HG02571 (cell line): ENCODE measurements around the gene EDARADD.
"Not testable (repeated sequence)": the region's sequence is repeated elsewhere in the genome, so short reads cannot be mapped to it uniquely, and the experiment has no call there.

Experiments
- ATAC-seq: cut with Tn5 transposase; IDR thresholded peaks from one replicate; pipeline ENCODE4 v1.9.1; 2021; ENCODE audit warnings: mild to moderate bottlenecking, moderate library complexity; ENCODE audit not compliant: unreplicated experiment

EDARADD gene

GRCh38 chr1:236429715-236430274 lies 35.7 kb downstream of the EDARADD start:
- no peak for ATAC-seq

DNA sequence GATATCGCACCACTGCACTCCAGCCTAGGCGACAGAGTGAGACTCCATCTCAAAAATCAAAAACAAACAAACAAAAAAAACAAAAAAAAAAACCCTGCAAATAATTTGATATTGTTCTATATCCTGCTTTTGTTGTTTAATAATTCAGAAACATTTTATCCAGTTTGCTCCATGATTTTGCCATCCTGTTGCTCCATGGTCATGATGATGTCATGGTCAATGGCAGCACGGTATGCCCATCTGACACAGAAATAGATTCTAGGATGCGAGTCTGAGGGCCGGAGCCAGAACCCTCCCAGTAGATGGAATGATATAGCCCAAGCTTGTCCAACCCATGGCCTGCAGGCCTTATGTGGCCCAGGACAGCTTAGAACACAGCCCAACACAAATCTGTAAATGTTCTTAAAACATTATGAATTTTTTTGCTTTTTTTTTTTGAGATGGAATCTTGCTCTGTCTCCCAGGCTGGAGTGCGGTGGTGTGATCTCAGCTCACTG lies 39.8 kb downstream of the EDARADD start:
- ATAC-seq: no peak

- ATAC-seq: no peak
Observed at GRCh38 chr1:236438614-236439013, 44.5 kb downstream of the EDARADD start.

GRCh38 chr1:236440373-236440772 lies 46.3 kb downstream of the EDARADD start:
- ATAC-seq: no peak

GRCh38 chr1:236450779-236451178 lies 56.7 kb downstream of the EDARADD start:
- ATAC-seq: no peak

- no peak for ATAC-seq
Observed at GRCh38 chr1:236451796-236452373, 57.8 kb downstream of the EDARADD start.

DNA sequence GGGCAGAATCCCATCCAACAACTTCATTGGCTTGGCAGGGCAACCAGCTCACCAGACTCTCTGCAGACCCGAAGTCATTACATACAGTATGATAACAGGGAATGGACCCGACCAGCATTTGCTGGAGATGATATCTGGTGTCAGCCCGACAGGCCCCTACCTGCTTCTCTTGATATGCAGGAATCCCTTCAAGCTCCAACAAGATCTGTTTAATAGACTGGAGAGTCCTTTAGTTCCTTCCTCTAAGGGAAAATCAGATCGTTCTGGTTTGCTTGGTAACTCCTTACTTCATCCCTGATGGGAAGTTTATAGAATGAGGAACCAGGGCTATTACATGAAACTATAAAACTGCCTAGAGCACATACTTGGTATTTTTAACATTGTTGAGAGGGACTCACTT lies 61.2 kb downstream of the EDARADD start:
- no peak for ATAC-seq

DNA sequence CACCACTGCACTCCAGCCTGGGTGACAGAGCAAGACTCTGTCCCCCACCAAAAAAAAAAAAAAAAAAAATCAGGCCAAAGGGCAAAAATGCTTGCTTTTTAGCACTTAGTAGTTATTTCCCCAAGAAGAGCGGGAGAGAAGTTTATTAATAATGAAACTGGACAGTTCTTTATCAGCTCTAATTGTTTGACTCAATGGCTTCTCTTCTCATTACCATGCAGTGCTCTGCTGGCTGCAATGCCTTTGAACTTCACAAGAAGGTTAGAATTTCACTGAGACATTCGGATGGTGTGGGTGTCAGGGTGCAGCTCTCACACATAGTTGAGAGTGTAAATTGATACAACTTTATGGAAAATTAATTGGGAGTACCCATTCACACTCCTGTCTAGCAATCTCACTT lies 63.7 kb downstream of the EDARADD start:
- ATAC-seq: peak; percentile 48

- no peak for ATAC-seq
Observed at GRCh38 chr1:236458996-236459395, 64.9 kb downstream of the EDARADD start.

DNA sequence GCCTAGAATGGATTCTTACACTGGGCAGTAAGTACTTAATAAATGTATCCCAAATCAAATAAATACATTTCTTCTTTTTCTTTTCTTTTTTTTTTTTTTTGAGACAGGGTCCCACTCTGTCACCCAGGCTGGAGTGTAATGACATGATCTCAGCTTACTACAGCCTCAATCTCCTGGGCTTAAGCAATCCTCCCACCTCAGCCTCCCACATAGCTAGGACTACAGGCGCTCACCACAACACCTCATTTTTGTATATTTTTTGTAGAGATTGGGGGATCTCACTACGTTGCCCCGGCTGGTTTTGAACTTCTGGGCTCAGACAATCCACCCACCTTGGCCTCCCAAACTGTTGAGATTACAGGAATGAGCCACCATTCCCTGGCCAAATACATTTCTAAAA lies 66.0 kb downstream of the EDARADD start:
- no peak for ATAC-seq

GRCh38 chr1:236464197-236464596 lies 70.1 kb downstream of the EDARADD start:
- not testable (repeated sequence) for ATAC-seq

GRCh38 chr1:236465231-236465958 lies 71.3 kb downstream of the EDARADD start:
- ATAC-seq: no peak

GRCh38 chr1:236465959-236466303 lies 71.8 kb downstream of the EDARADD start:
- ATAC-seq: no peak

GRCh38 chr1:236467327-236467641 lies 73.2 kb downstream of the EDARADD start:
- no peak for ATAC-seq

DNA sequence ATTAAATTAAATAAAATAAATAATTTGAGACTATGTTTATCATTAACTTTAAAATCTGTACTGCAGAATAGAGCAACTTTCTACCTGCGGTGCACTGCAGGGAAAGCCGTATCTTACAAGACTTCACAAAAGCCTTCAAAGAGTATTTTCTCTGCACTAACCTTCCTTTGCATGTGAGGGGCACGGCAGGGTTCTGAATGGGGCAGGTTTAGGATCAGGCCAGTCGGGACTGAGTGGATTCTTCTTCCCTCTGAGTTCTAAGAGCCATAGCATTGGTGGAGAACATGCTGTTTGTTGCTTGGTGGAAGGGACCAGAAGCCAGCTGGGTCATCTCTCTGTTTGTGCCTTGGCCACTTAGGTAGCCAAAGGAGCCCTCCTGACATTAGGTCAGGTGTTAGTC lies 74.5 kb downstream of the EDARADD start:
- no peak for ATAC-seq

DNA sequence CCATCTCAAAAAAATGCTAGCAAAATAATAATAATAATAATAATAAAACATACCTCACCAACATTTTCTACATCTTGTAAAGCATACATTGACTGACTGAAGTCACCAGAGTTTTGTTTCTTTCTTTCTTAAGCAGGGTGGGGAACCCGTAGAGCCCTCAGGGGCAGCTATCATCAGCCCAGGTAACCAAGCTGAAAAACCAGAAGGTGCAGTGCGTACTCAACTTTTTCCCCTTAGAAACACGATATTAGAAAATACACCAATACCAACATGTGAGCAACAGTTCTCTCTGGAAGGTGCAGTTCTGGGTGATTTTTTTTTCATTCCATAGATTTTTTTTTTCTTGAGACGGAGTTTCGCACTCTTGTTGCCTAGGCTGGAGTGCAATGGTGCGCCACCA lies 75.4 kb downstream of the EDARADD start:
- no peak for ATAC-seq

- no peak for ATAC-seq
Observed at GRCh38 chr1:236471096-236471495, 77.0 kb downstream of the EDARADD start.

DNA sequence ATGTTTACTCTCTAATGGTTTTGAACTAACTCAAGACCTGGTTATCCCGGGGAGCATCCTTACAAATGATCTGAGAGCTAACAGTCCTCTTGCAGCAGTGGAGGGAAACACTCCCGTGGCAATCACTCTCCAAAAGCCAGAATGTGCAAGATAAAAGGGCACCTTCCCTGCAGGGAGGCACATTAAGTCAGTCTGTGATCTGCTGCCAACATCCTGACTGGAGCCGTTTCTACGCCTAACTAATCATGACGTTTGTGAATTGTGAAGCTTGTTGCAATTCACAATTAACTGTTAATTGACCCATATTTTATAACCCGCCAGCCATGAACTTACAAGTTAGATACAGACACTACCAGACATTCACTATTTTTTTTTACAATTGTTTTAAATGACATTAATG lies 77.6 kb downstream of the EDARADD start:
- ATAC-seq: no peak

DNA sequence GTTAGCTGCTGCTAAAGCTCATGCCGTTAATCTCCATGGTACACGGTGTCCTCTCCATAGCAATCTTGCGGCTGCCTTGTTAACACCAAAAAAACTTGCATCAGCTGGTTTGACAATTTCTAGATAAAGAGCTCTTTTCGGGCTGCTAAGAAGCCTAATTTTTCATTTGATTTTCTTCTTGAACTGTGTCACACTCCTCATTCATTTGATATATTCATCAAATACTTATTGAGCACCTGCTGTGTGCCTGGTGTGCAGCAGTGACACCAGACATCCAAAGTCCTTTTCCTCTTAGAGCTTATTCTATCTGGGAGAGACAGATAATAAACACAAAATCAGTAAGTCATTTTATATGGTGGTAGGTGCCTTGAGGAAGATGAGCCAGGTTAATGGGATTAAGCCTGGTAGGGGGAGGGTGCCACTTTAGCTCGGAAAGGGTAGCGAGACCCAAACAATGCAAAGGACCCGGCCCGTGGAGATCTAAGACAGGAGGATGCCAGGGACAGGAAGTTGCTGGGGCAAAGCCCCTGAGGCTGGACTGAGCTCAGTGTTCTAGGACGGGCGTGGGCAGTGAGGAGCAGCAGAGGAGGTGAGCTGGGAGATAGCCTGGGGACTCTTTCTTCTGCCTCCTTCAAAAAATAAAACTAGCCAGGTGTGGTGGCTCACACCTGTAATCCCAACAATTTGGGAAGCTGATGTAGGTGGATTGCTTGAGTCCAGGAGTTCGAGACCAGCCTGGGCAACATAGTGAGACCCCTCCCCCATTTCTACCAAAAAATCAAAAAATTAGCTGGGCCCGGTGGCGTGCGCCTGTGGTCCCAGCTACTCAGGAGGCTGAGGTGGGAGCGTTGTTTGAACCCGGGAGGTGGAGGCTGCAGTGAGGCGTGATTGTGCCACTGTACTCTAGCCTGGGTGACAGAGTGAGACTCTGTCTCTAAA lies 79.0 kb downstream of the EDARADD start:
- ATAC-seq: no peak

GRCh38 chr1:236476019-236476418 lies 81.9 kb downstream of the EDARADD start:
- ATAC-seq: no peak

GRCh38 chr1:236480758-236481436 lies 86.8 kb downstream of the EDARADD start:
- ATAC-seq: no peak
